Measurements from ENCODE around the gene PRDM5. TPM values are rescaled to one million over a fixed set of nuclear protein-coding genes. Genes with fewer than 3 reads are reported as not detected.

Gene PRDM5
- total RNA-seq, 1 experiment from 2014 or later, result 7.1 TPM

- POLR2A ChIA-PET (ENCODE audit: low non-redundant PET), result interaction anchor here (0.6 kb wide), 1 partner anchor 1349 kb away, joined by 11 read pairs; no protein-coding TSS in a partner anchor
- CTCF ChIA-PET, result no interaction called here
Observed at GRCh38 chr4:120733054-120733453, 189.5 kb downstream of the PRDM5 start.

GRCh38 chr4:120731561-120731960 lies 191.0 kb downstream of the PRDM5 start:
- Histone ChIP-seq H3K9me3 (ENCODE audit: low read depth, low read length, poor library complexity, severe bottlenecking) (no peaks in the 10 kb centered on the region), H3K36me3 (ENCODE audit: insufficient read depth, low read length, poor library complexity, severe bottlenecking) (no peaks in the 10 kb centered on the region), H3K4me1 (ENCODE audit: insufficient read depth, low read length, poor library complexity, severe bottlenecking) (no peaks in the 10 kb centered on the region), H3K27ac (ENCODE audit: low read depth, low read length, poor library complexity, severe bottlenecking) (no peak overlapping the region), H3K4me3 (ENCODE audit: low read depth, low read length, poor library complexity, severe bottlenecking) (no peak overlapping the region), H3K27me3 (replicated peaks; ENCODE audit: insufficient read depth, low read depth, low read length, poor library complexity) (no peaks in the 10 kb centered on the region)
- intact Hi-C loops (cut with micrococcal nuclease; ENCODE audit: unreplicated experiment), result no loop called here
- no TSS peak for BruUV-seq (replicated peaks)
- POLR2A ChIA-PET (ENCODE audit: low non-redundant PET), result no interaction called here
- no peak for TF ChIP-seq EZH2 (IDR thresholded peaks at IDR 0.05; ENCODE audit: borderline replicate concordance, low read depth, low read length, poor library complexity, severe bottlenecking)
- no peak for TF ChIP-seq CTCF (conservative IDR thresholded peaks at IDR 0.05; ENCODE audit: low read depth, low read length)
- no peak for DNase-seq (ENCODE audit: low spot score)
- CTCF ChIA-PET, result no interaction called here

More at GRCh38 chr4:120733054-120733453, 189.5 kb downstream of the PRDM5 start:
- intact Hi-C loops (cut with micrococcal nuclease; ENCODE audit: unreplicated experiment), result no loop called here
- TF ChIP-seq EZH2 (IDR thresholded peaks at IDR 0.05; ENCODE audit: borderline replicate concordance, low read depth, low read length, poor library complexity, severe bottlenecking) (no peak), CTCF (conservative IDR thresholded peaks at IDR 0.05; ENCODE audit: low read depth, low read length) (no peak)
- H3K27ac ChIP-seq (ENCODE audit: low read depth, low read length, poor library complexity, severe bottlenecking), result no peak overlapping the region
- no TSS peak for BruUV-seq (replicated peaks)
- H3K36me3 ChIP-seq (ENCODE audit: insufficient read depth, low read length, poor library complexity, severe bottlenecking), result no peaks in the 10 kb centered on the region
- no peak for DNase-seq (ENCODE audit: low spot score)
- H3K27me3 ChIP-seq (replicated peaks; ENCODE audit: insufficient read depth, low read depth, low read length, poor library complexity), result no peaks in the 10 kb centered on the region
- H3K4me1 ChIP-seq (ENCODE audit: insufficient read depth, low read length, poor library complexity, severe bottlenecking), result no peaks in the 10 kb centered on the region
- no peaks in the 10 kb centered on the region for H3K9me3 ChIP-seq (ENCODE audit: low read depth, low read length, poor library complexity, severe bottlenecking)
- H3K4me3 ChIP-seq (ENCODE audit: low read depth, low read length, poor library complexity, severe bottlenecking), result no peak overlapping the region

GRCh38 chr4:120730777-120731320 lies 191.7 kb downstream of the PRDM5 start:
- no peak overlapping the region for H3K27ac ChIP-seq (ENCODE audit: low read depth, low read length, poor library complexity, severe bottlenecking)
- TF ChIP-seq CTCF (conservative IDR thresholded peaks at IDR 0.05; ENCODE audit: low read depth, low read length) (no peak), EZH2 (IDR thresholded peaks at IDR 0.05; ENCODE audit: borderline replicate concordance, low read depth, low read length, poor library complexity, severe bottlenecking) (no peak)
- BruUV-seq (replicated peaks), result no TSS peak
- ChIA-PET CTCF (no interaction called here), POLR2A (ENCODE audit: low non-redundant PET) (no interaction called here)
- no peak for DNase-seq (ENCODE audit: low spot score)
- no peaks in the 10 kb centered on the region for H3K27me3 ChIP-seq (replicated peaks; ENCODE audit: insufficient read depth, low read depth, low read length, poor library complexity)
- intact Hi-C loops (cut with micrococcal nuclease; ENCODE audit: unreplicated experiment), result no loop called here
- no peaks in the 10 kb centered on the region for H3K4me1 ChIP-seq (ENCODE audit: insufficient read depth, low read length, poor library complexity, severe bottlenecking)
- no peak overlapping the region for H3K4me3 ChIP-seq (ENCODE audit: low read depth, low read length, poor library complexity, severe bottlenecking)
- H3K36me3 ChIP-seq (ENCODE audit: insufficient read depth, low read length, poor library complexity, severe bottlenecking), result no peaks in the 10 kb centered on the region
- H3K9me3 ChIP-seq (ENCODE audit: low read depth, low read length, poor library complexity, severe bottlenecking), result no peaks in the 10 kb centered on the region

Data from A673 (cell line).